Coronary artery (tissue), 2 donors: ENCODE measurements around the gene FAM98B.

Experiments used
- DNase-seq: peaks from one replicate; pipeline ENCODE4 v3.0.0-alpha.2; 2017; ENCODE audit warnings: low spot score
- H3K27ac ChIP-seq, 2 donors: fragments of 200-600 bp; sonication (generic); one replicate each; pipeline ENCODE4 v1.5.1; 2016 to 2019
- H3K4me3 ChIP-seq: fragments of 200-600 bp; sonication (generic); 2 replicates; pipeline ENCODE4 v1.5.1; 2016; ENCODE audit warnings: mild to moderate bottlenecking, moderate library complexity
- TF ChIP-seq, protein P1 (sequence below): fragments of 200-600 bp; sonication (generic); IDR thresholded peaks from one replicate; pipeline ENCODE4 v1.5.1; 2019; ENCODE audit warnings: antibody characterized with exemption

The FAM98B gene

DNA sequence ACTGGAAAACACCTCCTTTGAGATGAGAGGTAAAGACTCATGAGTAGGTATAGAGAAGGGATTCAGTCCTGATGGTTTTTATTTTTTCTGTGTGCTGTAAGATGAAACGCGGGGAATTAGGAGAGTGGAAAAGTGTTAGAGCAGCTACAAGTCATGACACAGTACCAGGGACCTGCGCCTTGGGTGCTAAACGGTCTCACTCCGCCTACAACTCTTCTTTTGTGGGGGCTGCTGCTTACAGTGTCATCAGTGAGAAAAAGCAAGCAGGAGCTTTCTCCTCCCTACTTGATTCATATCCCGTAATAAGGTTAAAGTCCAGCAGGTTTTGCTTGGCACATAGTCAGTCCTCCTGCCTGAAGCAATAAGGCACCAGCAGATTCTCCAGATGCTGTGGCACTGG is 71.6 kb downstream of the FAM98B start:
- no peak overlapping the region for H3K4me3 ChIP-seq
- TF ChIP-seq, protein P1, sequence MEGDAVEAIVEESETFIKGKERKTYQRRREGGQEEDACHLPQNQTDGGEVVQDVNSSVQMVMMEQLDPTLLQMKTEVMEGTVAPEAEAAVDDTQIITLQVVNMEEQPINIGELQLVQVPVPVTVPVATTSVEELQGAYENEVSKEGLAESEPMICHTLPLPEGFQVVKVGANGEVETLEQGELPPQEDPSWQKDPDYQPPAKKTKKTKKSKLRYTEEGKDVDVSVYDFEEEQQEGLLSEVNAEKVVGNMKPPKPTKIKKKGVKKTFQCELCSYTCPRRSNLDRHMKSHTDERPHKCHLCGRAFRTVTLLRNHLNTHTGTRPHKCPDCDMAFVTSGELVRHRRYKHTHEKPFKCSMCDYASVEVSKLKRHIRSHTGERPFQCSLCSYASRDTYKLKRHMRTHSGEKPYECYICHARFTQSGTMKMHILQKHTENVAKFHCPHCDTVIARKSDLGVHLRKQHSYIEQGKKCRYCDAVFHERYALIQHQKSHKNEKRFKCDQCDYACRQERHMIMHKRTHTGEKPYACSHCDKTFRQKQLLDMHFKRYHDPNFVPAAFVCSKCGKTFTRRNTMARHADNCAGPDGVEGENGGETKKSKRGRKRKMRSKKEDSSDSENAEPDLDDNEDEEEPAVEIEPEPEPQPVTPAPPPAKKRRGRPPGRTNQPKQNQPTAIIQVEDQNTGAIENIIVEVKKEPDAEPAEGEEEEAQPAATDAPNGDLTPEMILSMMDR = no peak
- DNase-seq = no peak
- H3K27ac ChIP-seq = no peak overlapping the region

DNA sequence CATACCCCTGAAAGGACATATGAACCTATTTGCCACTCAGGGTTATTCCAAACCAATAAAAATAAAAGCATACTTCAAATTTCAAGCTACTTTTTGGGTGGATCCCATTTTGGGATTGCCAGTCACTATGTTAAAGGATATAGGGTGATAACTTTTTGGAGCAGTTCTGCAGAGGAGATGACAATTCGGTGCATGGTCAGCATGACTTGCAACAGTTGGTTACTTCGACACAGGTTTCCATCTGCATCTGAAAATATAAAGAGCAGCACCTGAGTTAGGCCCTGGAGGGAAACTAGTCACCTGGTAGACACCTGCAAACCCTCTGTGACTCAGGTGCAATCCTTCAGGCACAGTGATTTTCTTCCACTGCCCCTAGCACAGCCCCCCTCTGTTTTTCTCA is 72.2 kb downstream of the FAM98B start:
- no peak for DNase-seq
- TF ChIP-seq, protein P1 = no peak
- H3K27ac ChIP-seq = no peak overlapping the region
- no peak overlapping the region for H3K4me3 ChIP-seq

DNA sequence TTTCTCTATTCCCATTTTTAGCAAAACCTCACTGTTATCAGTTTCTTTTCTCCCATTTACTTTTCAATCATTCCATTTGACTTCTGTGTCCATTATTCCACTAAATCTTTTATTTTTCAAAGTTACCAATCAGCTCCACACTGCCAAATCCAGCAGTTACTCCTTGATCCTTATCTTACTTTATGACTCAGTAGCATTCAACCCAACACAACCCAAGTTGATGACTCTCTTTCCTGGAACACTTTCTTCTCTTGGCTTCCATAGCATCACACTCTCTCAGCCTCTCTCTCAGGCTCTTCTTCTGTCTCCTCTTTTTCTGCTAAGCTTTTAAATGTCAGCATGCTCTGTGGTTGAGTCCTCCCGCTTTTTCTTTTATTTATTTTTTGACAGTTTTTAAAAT is 74.4 kb downstream of the FAM98B start:
- Histone ChIP-seq H3K4me3 (no peak overlapping the region), H3K27ac (no peak overlapping the region)
- DNase-seq = no peak
- TF ChIP-seq, protein P1 = no peak

- no peak for DNase-seq
- TF ChIP-seq, protein P1 = no peak
- no peak overlapping the region for H3K27ac ChIP-seq
- no peak overlapping the region for H3K4me3 ChIP-seq
Measured at GRCh38 chr15:38530113-38530512, 76.2 kb downstream of the FAM98B start.

DNA sequence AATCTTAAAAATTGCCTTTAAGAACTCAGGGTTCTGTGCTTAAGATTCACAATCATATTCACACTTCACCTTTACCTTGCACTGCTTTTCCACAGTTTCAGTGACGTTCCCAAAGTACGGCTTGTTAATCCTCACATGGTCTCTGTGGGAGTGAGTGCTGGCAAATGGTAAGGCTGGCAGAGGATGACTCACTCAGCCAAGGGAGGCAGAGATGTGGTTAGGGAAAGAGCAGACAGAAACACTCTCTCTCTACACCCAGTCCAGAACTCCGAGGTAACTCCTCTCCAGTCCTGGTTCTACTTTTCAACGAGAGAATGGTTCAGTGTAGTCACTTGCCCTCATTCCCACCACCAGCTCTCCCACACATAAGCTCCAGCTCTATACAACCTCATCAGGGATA is 77.6 kb downstream of the FAM98B start:
- no peak for DNase-seq
- TF ChIP-seq, protein P1 = no peak
- Histone ChIP-seq H3K27ac (no peak overlapping the region), H3K4me3 (no peak overlapping the region)

DNA sequence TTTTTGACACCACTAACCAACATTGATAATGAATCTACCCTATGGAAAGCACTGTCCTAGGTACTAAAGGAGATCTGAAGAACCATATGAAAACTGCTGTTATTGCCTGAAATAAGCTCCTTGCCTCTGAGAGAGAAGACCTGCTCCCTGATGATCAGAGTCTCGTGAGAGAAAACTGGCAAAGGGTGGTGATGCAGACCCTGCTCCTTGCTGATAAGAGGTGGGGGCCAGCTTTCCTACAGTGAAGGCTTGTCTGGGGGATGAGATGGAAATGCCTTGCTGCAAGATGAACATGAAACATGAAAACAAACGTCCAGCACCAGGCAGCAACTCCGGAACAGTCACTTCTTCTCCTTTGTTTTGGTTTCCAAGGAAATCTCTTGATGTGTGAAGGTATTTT is 78.8 kb downstream of the FAM98B start:
- no peak for DNase-seq

DNA sequence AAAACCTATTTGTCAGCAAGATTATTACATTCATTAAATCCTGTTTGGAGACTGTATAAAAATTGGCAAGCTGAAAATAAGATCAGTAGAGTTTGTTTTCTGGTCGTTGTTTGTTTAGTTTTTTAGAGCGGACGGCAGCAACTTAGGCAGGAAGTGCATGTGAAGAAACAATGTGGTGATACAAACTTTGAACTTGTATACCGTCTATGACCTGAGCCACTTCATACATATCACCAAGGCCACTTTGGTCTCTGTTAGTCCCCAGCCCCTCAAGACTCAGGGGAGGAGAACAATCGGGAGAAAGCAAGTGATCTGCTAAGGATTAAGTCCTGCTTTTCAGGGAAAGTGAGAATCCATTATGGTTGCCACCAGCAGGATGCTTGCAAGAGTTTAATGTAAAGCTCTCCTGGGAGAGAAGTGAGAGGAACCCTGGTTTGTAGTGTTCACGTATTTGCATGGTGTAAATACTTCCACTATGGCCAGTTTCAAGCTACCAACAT is 79.5 kb downstream of the FAM98B start:
- no peak overlapping the region for H3K27ac ChIP-seq

More for the DNA sequence above, 78.8 kb downstream of the FAM98B start:
- TF ChIP-seq, protein P1 = no peak
- Histone ChIP-seq H3K27ac (no peak overlapping the region), H3K4me3 (no peak overlapping the region)

More for the DNA sequence above, 79.5 kb downstream of the FAM98B start:
- no peak overlapping the region for H3K4me3 ChIP-seq
- TF ChIP-seq, protein P1 = no peak
- no peak for DNase-seq
